Hematopoietic multipotent progenitor cell treated with erythropoietin and hydrocortisone succinate and interleukin-3 and kit ligand, for 6 days (in vitro differentiated cells): ENCODE measurements around the gene NEGR1.
A peak's percentile ranks its signal among the peaks of the same experiment; 100 is the strongest.
"Not testable (repeated sequence)": the region's sequence is repeated elsewhere in the genome, so short reads cannot be mapped to it uniquely, and the experiment has no call there.

Source experiments
- DNase-seq: peaks from one replicate; pipeline ENCODE4 v3.0.0-alpha.2; 2015

Gene NEGR1

GRCh38 chr1:71921204-71921603, 361.1 kb downstream of the NEGR1 start:
- DNase-seq: no peak

- DNase-seq: no peak
Observed at GRCh38 chr1:71920556-71920955, 361.8 kb downstream of the NEGR1 start.

- no peak for DNase-seq
Observed at GRCh38 chr1:71919811-71920509, 362.4 kb downstream of the NEGR1 start.

- no peak for DNase-seq
Observed at GRCh38 chr1:71918630-71919029, 363.7 kb downstream of the NEGR1 start.

GRCh38 chr1:71916894-71917293, 365.4 kb downstream of the NEGR1 start:
- DNase-seq: no peak

GRCh38 chr1:71914626-71915025, 367.7 kb downstream of the NEGR1 start:
- no peak for DNase-seq

- DNase-seq: no peak
Observed at GRCh38 chr1:71908871-71909390, 373.4 kb downstream of the NEGR1 start.

- DNase-seq: no peak
Observed at GRCh38 chr1:71908303-71908702, 374.0 kb downstream of the NEGR1 start.

GRCh38 chr1:71899881-71900280, 382.5 kb downstream of the NEGR1 start:
- DNase-seq: no peak

- not testable (repeated sequence) for DNase-seq
Observed at GRCh38 chr1:71888166-71888565, 394.2 kb downstream of the NEGR1 start.

GRCh38 chr1:71885171-71885570, 397.2 kb downstream of the NEGR1 start:
- DNase-seq: peak; percentile 10

- no peak for DNase-seq
Observed at GRCh38 chr1:71882637-71883036, 399.7 kb downstream of the NEGR1 start.

- peak; percentile 50 for DNase-seq
Observed at GRCh38 chr1:71882226-71882625, 400.1 kb downstream of the NEGR1 start.

GRCh38 chr1:71881611-71882010, 400.7 kb downstream of the NEGR1 start:
- peak; percentile 94 for DNase-seq

GRCh38 chr1:71869326-71869725, 413.0 kb downstream of the NEGR1 start:
- DNase-seq: no peak

- no peak for DNase-seq
Observed at GRCh38 chr1:71862756-71863155, 419.6 kb downstream of the NEGR1 start.

- DNase-seq: peak; percentile 18
Observed at GRCh38 chr1:71861022-71861421, 421.3 kb downstream of the NEGR1 start.

- no peak for DNase-seq
Observed at GRCh38 chr1:71859806-71860205, 422.5 kb downstream of the NEGR1 start.

- no peak for DNase-seq
Observed at GRCh38 chr1:71857862-71858261, 424.5 kb downstream of the NEGR1 start.

GRCh38 chr1:71853360-71853759, 429.0 kb downstream of the NEGR1 start:
- DNase-seq: no peak

GRCh38 chr1:71850936-71851335, 431.4 kb downstream of the NEGR1 start:
- peak; percentile 23 for DNase-seq

GRCh38 chr1:71850515-71850914, 431.8 kb downstream of the NEGR1 start:
- no peak for DNase-seq

GRCh38 chr1:71843012-71843411, 439.3 kb downstream of the NEGR1 start:
- no peak for DNase-seq

- DNase-seq: no peak
Observed at GRCh38 chr1:71839876-71840275, 442.5 kb downstream of the NEGR1 start.

- DNase-seq: no peak
Observed at GRCh38 chr1:71836904-71837303, 445.4 kb downstream of the NEGR1 start.
